ENCODE data around the gene PARVB.

GRCh38 chr22:44116331-44116730 lies 92.2 kb downstream of the PARVB start:
- no peak for TF ChIP-seq ZNF318 (IDR thresholded peaks at IDR 0.05; ENCODE audit: borderline replicate concordance in 1 of 2, low read depth in 1 of 2)
- TF ChIP-seq GATA2 (CRISPR knock-in tag; IDR thresholded peaks at IDR 0.05) = no peak
- no peak for TF ChIP-seq C11orf30 (IDR thresholded peaks at IDR 0.05; ENCODE audit: low read depth)
- no peak for TF ChIP-seq SRSF1 (IDR thresholded peaks at IDR 0.05; ENCODE audit: low read depth, low read length)
- no peak for TF ChIP-seq CTCF (IDR thresholded peaks at IDR 0.05 in 2 of 3, conservative IDR thresholded peaks at IDR 0.05 in 1 of 3; ENCODE audit: insufficient read depth in 2 of 3, low read depth in 1 of 3, low read length in 3 of 3)
- TF ChIP-seq EZH2 (IDR thresholded peaks at IDR 0.05; ENCODE audit: borderline replicate concordance, low read depth, low read length) = no peak
- no peak for TF ChIP-seq JUN (IDR thresholded peaks at IDR 0.05; ENCODE audit: borderline replicate concordance, low read depth, low read length)
- TF ChIP-seq JUN (CRISPR knock-in tag; IDR thresholded peaks at IDR 0.05; ENCODE audit: borderline replicate concordance) = no peak
- TF ChIP-seq USF1 (CRISPR knock-in tag; IDR thresholded peaks at IDR 0.05) = no peak
- no peak for TF ChIP-seq SUPT5H (IDR thresholded peaks at IDR 0.05)
- TF ChIP-seq SREBF1 (IDR thresholded peaks at IDR 0.05; ENCODE audit: borderline replicate concordance, low read depth, low read length) = no peak
- TF ChIP-seq TAF1 (IDR thresholded peaks at IDR 0.05; ENCODE audit: control insufficient read depth, extremely low read depth, insufficient read depth, low read length, severe bottlenecking) = no peak
- TF ChIP-seq GTF2B (IDR thresholded peaks at IDR 0.05; ENCODE audit: extremely low read depth, insufficient read length) = no peak
- TF ChIP-seq YY1 (IDR thresholded peaks at IDR 0.05; ENCODE audit: borderline replicate concordance in 1 of 3, control insufficient read depth in 1 of 3, extremely low read depth in 1 of 3, insufficient read depth in 3 of 3, insufficient read length in 1 of 3, insufficient replicate concordance in 2 of 3, low read depth in 1 of 3, low read length in 2 of 3) = no peak
- no peak for TF ChIP-seq ZC3H4 (CRISPR knock-in tag; IDR thresholded peaks at IDR 0.05; ENCODE audit: borderline replicate concordance)
